SK-N-SH (cell line): ENCODE data around the gene PTPA. TPM values are rescaled to one million over a fixed set of nuclear protein-coding genes. Genes with fewer than 3 reads are reported as not detected.

Experiments used
- CTCF ChIA-PET: fragments of 300-600, 350-600 bp; formaldehyde crosslinking; extraction: SDS; loops from one replicate; lab custom pipeline; 2021; lab: Yijun Ruan, JAX
- POLR2A ChIA-PET: fragments of 350-600 bp; sonication (Branson Sonifier 250); formaldehyde crosslinking; extraction: SDS; loops from one replicate; lab custom pipeline; 2020; ENCODE audit warnings: antibody characterized with exemption, inconsistent platforms; lab: Yijun Ruan, JAX
- DNase-seq: peaks from one replicate; pipeline ENCODE4 v3.0.0; 2012
- H2AFZ ChIP-seq: fragments of 200-600 bp; sonication (generic); 2 replicates; pipeline ENCODE4 v1.8.1; 2016; ENCODE audit warnings: antibody characterized with exemption, mild to moderate bottlenecking, low read depth
- H3F3A ChIP-seq: fragments of 200-600 bp; sonication (generic); replicated peaks from 2 replicates; pipeline ENCODE3; 2016; ENCODE audit warnings: antibody characterized with exemption, mild to moderate bottlenecking; ENCODE audit not compliant: insufficient read depth
- H3K27ac ChIP-seq, 2 experiments: fragments of 200-500 bp in 1 of 2; fragments of 200-600 bp in 1 of 2; sonication (Bioruptor generic) in 1 of 2; sonication (generic), shearing (Covaris generic) in 1 of 2; 2 replicates each; pipeline versions ENCODE4 v1.5.1 to v1.6.1; 2014 to 2016; ENCODE audit warnings: low read depth in 2 of 2, inconsistent platforms in 1 of 2, low read length in 1 of 2, mild to moderate bottlenecking in 1 of 2, mixed read lengths in 1 of 2
- H3K27me3 ChIP-seq: fragments of 200-600 bp; sonication (generic), shearing (Covaris generic); 2 replicates; pipeline ENCODE4 v1.6.1; 2016; ENCODE audit warnings: mixed run types; ENCODE audit not compliant: insufficient read depth
- H3K36me3 ChIP-seq, 2 experiments: fragments of 200-500 bp in 1 of 2; fragments of 200-600 bp in 1 of 2; sonication (Bioruptor generic) in 1 of 2; sonication (generic) in 1 of 2; replicated peaks in 1 of 2; 2 replicates each; pipeline versions ENCODE3 to v1.5.1; 2014 to 2016; ENCODE audit warnings: low read length in 1 of 2, mild to moderate bottlenecking in 1 of 2; ENCODE audit not compliant: insufficient read depth in 2 of 2, control insufficient read depth in 1 of 2
- H3K4me1 ChIP-seq, 2 experiments: fragments of 200-500 bp in 1 of 2; fragments of 200-600 bp in 1 of 2; sonication (Bioruptor generic) in 1 of 2; sonication (generic), shearing (Covaris generic) in 1 of 2; 2 replicates each; pipeline versions ENCODE4 v1.5.1 to v1.6.1; 2014 to 2016; ENCODE audit warnings: low read depth in 1 of 2, low read length in 1 of 2, mixed run types in 1 of 2; ENCODE audit not compliant: insufficient read depth in 2 of 2, control insufficient read depth in 1 of 2
- H3K4me2 ChIP-seq: fragments of 200-600 bp; sonication (generic), shearing (Covaris generic); 2 replicates; pipeline ENCODE4 v1.6.1; 2017; ENCODE audit warnings: mixed run types
- H3K4me3 ChIP-seq, 2 experiments: fragments of 200-500 bp in 1 of 2; fragments of 200-600 bp in 1 of 2; sonication (Bioruptor generic) in 1 of 2; sonication (generic), shearing (Covaris generic) in 1 of 2; 2 replicates each; pipeline versions ENCODE4 v1.5.1 to v1.8.1; 2014 to 2016; ENCODE audit warnings: low read depth in 2 of 2, inconsistent platforms in 1 of 2, low read length in 1 of 2, mild to moderate bottlenecking in 1 of 2, mixed read lengths in 1 of 2, moderate library complexity in 1 of 2
- H3K79me2 ChIP-seq: fragments of 200-600 bp; sonication (generic); 2 replicates; pipeline ENCODE4 v1.8.1; 2017; ENCODE audit warnings: mild to moderate bottlenecking; ENCODE audit not compliant: insufficient read depth
- H3K9ac ChIP-seq: fragments of 200-600 bp; sonication (generic); 2 replicates; pipeline ENCODE4 v1.6.1; 2017; ENCODE audit warnings: mixed run types
- H3K9me2 ChIP-seq: fragments of 200-600 bp; sonication (generic); 2 replicates; pipeline ENCODE4 v1.6.1; 2017; ENCODE audit warnings: mixed run types
- H3K9me3 ChIP-seq: fragments of 200-600 bp; sonication (generic); 2 replicates; pipeline ENCODE4 v1.6.1; 2017; ENCODE audit warnings: mixed run types, mild to moderate bottlenecking, moderate library complexity
- H4K20me1 ChIP-seq: fragments of 200-600 bp; sonication (generic); 2 replicates; pipeline ENCODE4 v1.6.1; 2017; ENCODE audit warnings: mild to moderate bottlenecking, mixed run types; ENCODE audit not compliant: insufficient read depth
- CHD2 ChIP-seq: fragments of 150-350 bp; IDR thresholded peaks from 2 replicates; pipeline ENCODE4 v1.6.1; 2018; ENCODE audit warnings: low read length; ENCODE audit not compliant: partially characterized antibody
- CTCF ChIP-seq: fragments of 200-600 bp; sonication (generic); IDR thresholded peaks from 2 replicates; pipeline ENCODE4 v1.6.1; 2017; ENCODE audit warnings: antibody characterized with exemption, mild to moderate bottlenecking, moderate library complexity
- ELF1 ChIP-seq: IDR thresholded peaks from 2 replicates; pipeline ENCODE4 v1.4.0; 2012
- FOXJ3 ChIP-seq: sonication (generic); formaldehyde crosslinking; IDR thresholded peaks from 2 replicates; pipeline ENCODE4 v1.5.1; 2020; ENCODE audit warnings: mild to moderate bottlenecking, missing genetic modification reagents
- GABPA ChIP-seq: IDR thresholded peaks from 2 replicates; pipeline ENCODE4 v1.4.0; 2012; ENCODE audit warnings: low read depth, mild to moderate bottlenecking
- MXI1 ChIP-seq: IDR thresholded peaks from 2 replicates; pipeline ENCODE4 v1.6.1; 2012; ENCODE audit warnings: mild to moderate bottlenecking, low read depth, low read length, improper control_type of control experiment
- NRF1 ChIP-seq: IDR thresholded peaks from 2 replicates; pipeline ENCODE4 v1.6.1; 2012; ENCODE audit warnings: low read depth, mild to moderate bottlenecking, low read length
- RAD21 ChIP-seq: IDR thresholded peaks from 2 replicates; pipeline ENCODE4 v1.6.1; 2012; ENCODE audit warnings: mild to moderate bottlenecking, low read length
- SMC3 ChIP-seq: IDR thresholded peaks from 2 replicates; pipeline ENCODE4 v1.6.1; 2012; ENCODE audit warnings: low read depth, low read length, improper control_type of control experiment
- TAF1 ChIP-seq: IDR thresholded peaks from 2 replicates; pipeline ENCODE4 v1.6.1; 2012; ENCODE audit warnings: low read depth, mild to moderate bottlenecking, low read length, moderate library complexity, borderline replicate concordance
- whole genome bisulfite sequencing: methylation state at CpG from one replicate; pipeline ENCODE4 v1.1.6; 2017; ENCODE audit warnings: low lambda C conversion rate; 5-methylcytosine and 5-hydroxymethylcytosine counted together
- polyA plus RNA-seq, 3 experiments: library from polyadenylated mRNA; depleted of rRNA; stranded (reverse); fragments of >200 nt; gene quantifications; 2 replicates each; pipeline ENCODE4 v1.2.3, GENCODE V29; 2012

The PTPA gene
- polyA plus RNA-seq, 1 of the 3 experiments (the other 2 are of a cell fraction) = 130 TPM

- no peak overlapping the region for H3K27ac ChIP-seq
These were observed 86.7 kb downstream of the PTPA start for GRCh38 chr9:129197978-129198318.

More at GRCh38 chr9:129197978-129198318, 86.7 kb downstream of the PTPA start:
- H3K4me2 ChIP-seq = no peak overlapping the region
- no peak for DNase-seq
- no peaks in the 10 kb centered on the region for H3K9me3 ChIP-seq
- no peaks in the 10 kb centered on the region for H3K79me2 ChIP-seq
- ChIA-PET CTCF (interaction anchor here (1.0 kb wide), 1 partner anchor 193 kb away, joined by 3 read pairs; no protein-coding TSS in a partner anchor), POLR2A (interaction anchor here (1.7 kb wide), 1 partner anchor 20 kb away, joined by 7 read pairs; the partner anchor contains the start of gene IER5L)
- no peaks in the 10 kb centered on the region for H3K36me3 ChIP-seq
- peaks cover 3% of the 10 kb centered on the region for H3F3A ChIP-seq
- H4K20me1 ChIP-seq = no peaks in the 10 kb centered on the region
- 57% methylated on average over 8 of the region's 8 CpGs for WGBS
- H2AFZ ChIP-seq = no peak overlapping the region
- TF ChIP-seq GABPA = no peak
- no peak for TF ChIP-seq FOXJ3 (CRISPR knock-in tag)
- no peak for TF ChIP-seq NRF1
- TF ChIP-seq CHD2 = no peak
- TF ChIP-seq CTCF = no peak
- TF ChIP-seq MXI1 = no peak
- no peak for TF ChIP-seq ELF1
- TF ChIP-seq SMC3 = no peak
- no peak for TF ChIP-seq RAD21
- TF ChIP-seq TAF1 = no peak
- H3K9ac ChIP-seq = no peak overlapping the region
- peaks cover 0 to 5% of the 10 kb centered on the region in 2 experiments; a peak in 1 of 4 replicates for H3K4me1 ChIP-seq
- H3K27me3 ChIP-seq = no peaks in the 10 kb centered on the region
- H3K4me3 ChIP-seq = no peak overlapping the region
- H3K9me2 ChIP-seq = no peaks in the 10 kb centered on the region

Other genes starting within 250 kb of the PTPA start
- 9.4 and 13.3 TPM in 2 replicates for gene KYAT1, start 229.5 kb upstream of the PTPA start, polyA plus RNA-seq (2012; rRNA removed)
- gene LRRC8A, start 229.3 kb upstream of the PTPA start, polyA plus RNA-seq (2012; rRNA removed) = 28.6 and 30.4 TPM in 2 replicates
- gene PHYHD1, start 190.4 kb upstream of the PTPA start, polyA plus RNA-seq (2012; rRNA removed) = 0.19 TPM in 1 of 2 replicates, not detected in the other
- gene DOLK, start 163.8 kb upstream of the PTPA start, polyA plus RNA-seq (2012; rRNA removed) = 23.1 and 31.7 TPM in 2 replicates
- gene NUP188, start 163.7 kb upstream of the PTPA start, polyA plus RNA-seq (2012; rRNA removed) = 41.5 and 49.5 TPM in 2 replicates
- gene SH3GLB2, start 83.1 kb upstream of the PTPA start, polyA plus RNA-seq (2012; rRNA removed) = 94.4 and 111 TPM in 2 replicates
- 21.2 and 26.4 TPM in 2 replicates for gene MIGA2, start 74.8 kb upstream of the PTPA start, polyA plus RNA-seq (2012; rRNA removed)
- 19.9 and 20.4 TPM in 2 replicates for gene DOLPP1, start 30.3 kb upstream of the PTPA start, polyA plus RNA-seq (2012; rRNA removed)
- 29.7 and 44.5 TPM in 2 replicates for gene CRAT, start 622 bp upstream of the PTPA start, polyA plus RNA-seq (2012; rRNA removed)
- gene IER5L, start 66.8 kb downstream of the PTPA start, polyA plus RNA-seq (2012; rRNA removed) = 8.9 and 16.2 TPM in 2 replicates